OCI-LY7 (cell line): Measurements from ENCODE around the gene NOL6. TPM values are rescaled to one million over a fixed set of nuclear protein-coding genes. Genes with fewer than 3 reads are reported as not detected.

ENCODE experiments used
- BruUV-seq: library from RNA; stranded (reverse); fragments of 400-500 nt; replicated peaks from 2 replicates; lab custom pipeline; 2021; lab: Mats Ljungman, UMichigan
- CTCF ChIA-PET: fragments of 300-600 bp; sonication (Branson Sonifier 250); formaldehyde crosslinking; loops from one replicate; lab custom pipeline; 2022; ENCODE audit warnings: antibody characterized with exemption; ENCODE audit not compliant: unreplicated experiment; lab: Charles Lee
- POLR2A ChIA-PET: fragments of 300-600 bp; sonication (Branson Sonifier 250); formaldehyde crosslinking; loops from one replicate; lab custom pipeline; 2022; ENCODE audit warnings: antibody characterized with exemption; lab: Charles Lee
- DNase-seq: peaks from one replicate; pipeline ENCODE4 v3.0.0-alpha.2; 2015; ENCODE audit warnings: low spot score
- H2AFZ ChIP-seq: fragments of 200-600 bp; sonication (generic), shearing (Covaris generic); 2 replicates; pipeline ENCODE4 v1.6.1; 2014; ENCODE audit warnings: mild to moderate bottlenecking, antibody characterized with exemption, low read length, moderate library complexity
- H3K27ac ChIP-seq: fragments of 200-600 bp; sonication (generic); 2 replicates; pipeline ENCODE4 v1.5.1; 2014; ENCODE audit warnings: mixed run types, low read depth, mild to moderate bottlenecking, moderate library complexity, low read length, inconsistent platforms; ENCODE audit not compliant: poor library complexity, severe bottlenecking
- H3K36me3 ChIP-seq: fragments of 200-600 bp; sonication (generic); 2 replicates; pipeline ENCODE4 v1.6.1; 2014; ENCODE audit warnings: mild to moderate bottlenecking, antibody characterized with exemption, low read length, moderate library complexity, mixed read lengths; ENCODE audit not compliant: insufficient read depth
- H3K4me1 ChIP-seq: fragments of 200-600 bp; sonication (generic); 2 replicates; pipeline ENCODE4 v1.5.1; 2014; ENCODE audit warnings: mild to moderate bottlenecking, low read length; ENCODE audit not compliant: insufficient read depth, poor library complexity, severe bottlenecking
- H3K4me2 ChIP-seq: fragments of 200-600 bp; sonication (generic); 2 replicates; pipeline ENCODE4 v1.6.1; 2014; ENCODE audit warnings: mild to moderate bottlenecking, low read length
- H3K4me3 ChIP-seq: fragments of 200-600 bp; sonication (generic); 2 replicates; pipeline ENCODE4 v1.5.1; 2014; ENCODE audit warnings: mild to moderate bottlenecking, low read depth, low read length; ENCODE audit not compliant: poor library complexity, severe bottlenecking
- H3K79me2 ChIP-seq: fragments of 200-600 bp; sonication (generic); 2 replicates; pipeline ENCODE4 v1.6.1; 2016; ENCODE audit warnings: low read depth, mild to moderate bottlenecking, low read length, moderate library complexity, mixed read lengths; ENCODE audit not compliant: insufficient read depth
- H3K9me2 ChIP-seq: fragments of 200-600 bp; sonication (generic); 2 replicates; pipeline ENCODE4 v1.6.1; 2016; ENCODE audit warnings: mild to moderate bottlenecking, low read length, mixed read lengths; ENCODE audit not compliant: insufficient read depth
- H3K9me3 ChIP-seq: fragments of 200-600 bp; sonication (generic); 2 replicates; pipeline ENCODE4 v1.6.1; 2014; ENCODE audit warnings: mild to moderate bottlenecking, mixed run types, low read length, mixed read lengths
- H4K20me1 ChIP-seq: fragments of 200-600 bp; sonication (generic); 2 replicates; pipeline ENCODE4 v1.6.1; 2014; ENCODE audit warnings: mild to moderate bottlenecking, antibody characterized with exemption, low read length, moderate library complexity, mixed read lengths; ENCODE audit not compliant: insufficient read depth
- CTCF ChIP-seq: fragments of 200-600 bp; sonication (generic); conservative IDR thresholded peaks from 2 replicates; pipeline ENCODE4 v1.5.1; 2014; ENCODE audit warnings: mild to moderate bottlenecking, antibody characterized with exemption, low read length, moderate library complexity, mixed read lengths
- EZH2phosphoT487 ChIP-seq: fragments of 200-600 bp; sonication (generic); IDR thresholded peaks from 2 replicates; pipeline ENCODE4 v1.6.1; 2018; ENCODE audit warnings: low read depth, borderline replicate concordance, mild to moderate bottlenecking, mixed run types, antibody characterized with exemption, low read length, moderate library complexity, mixed read lengths
- intact Hi-C: fragments of 100-400 bp; cut with micrococcal nuclease; formaldehyde crosslinking; loops from one replicate; pipeline ENCODE4 v1.10.0; 2022; ENCODE audit not compliant: unreplicated experiment
- total RNA-seq, 2 experiments: library from RNA; depleted of rRNA in 1 of 2; stranded (reverse); fragments of >200 nt in 1 of 2; shearing (Covaris generic) in 1 of 2; gene quantifications; 2 replicates each; pipeline ENCODE4 v1.2.3, GENCODE V29; 2014 to 2022

Gene NOL6
- total RNA-seq, 2 experiments from 2014 or later = 28.8 to 30.9 TPM

DNA sequence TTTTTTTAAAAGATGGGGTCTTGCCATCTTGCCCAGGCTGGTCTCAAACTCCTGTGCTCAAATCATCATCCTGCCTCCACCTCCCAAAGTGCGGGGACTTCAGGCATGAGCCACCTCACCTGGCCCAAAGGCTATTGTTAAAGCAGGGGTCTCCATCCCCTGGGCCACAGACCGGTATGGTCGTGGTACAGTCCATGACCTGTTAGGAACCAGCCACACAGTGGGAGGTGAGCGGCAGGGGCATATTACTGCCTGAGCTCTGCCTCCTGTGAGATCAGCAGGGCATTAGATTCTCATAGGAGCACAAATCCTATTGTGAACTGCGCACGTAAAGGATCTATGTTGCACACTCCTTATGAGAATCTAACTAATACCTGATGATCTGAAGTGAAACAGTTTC lies 7.3 kb upstream of the NOL6 start:
- H3K36me3 ChIP-seq = no peaks in the 10 kb centered on the region
- H3K4me3 ChIP-seq = no peak overlapping the region
- no peak for TF ChIP-seq CTCF
- TF ChIP-seq EZH2phosphoT487 = no peak
- H3K4me1 ChIP-seq = no peaks in the 10 kb centered on the region
- H3K79me2 ChIP-seq = no peaks in the 10 kb centered on the region
- H3K9me2 ChIP-seq = no peaks in the 10 kb centered on the region
- POLR2A ChIA-PET = interaction anchor here (0.7 to 0.9 kb wide), 2 partner anchors 66 to 1131 kb away, joined by 3 read pairs; partner anchors contain the start of gene RPP25L
- H3K9me3 ChIP-seq = no peaks in the 10 kb centered on the region
- intact Hi-C loops = no loop called here
- H4K20me1 ChIP-seq = no peaks in the 10 kb centered on the region
- BruUV-seq = no TSS peak
- CTCF ChIA-PET = no interaction called here
- no peak for DNase-seq
- no peak overlapping the region for H3K27ac ChIP-seq
- H2AFZ ChIP-seq = no peak overlapping the region
- H3K4me2 ChIP-seq = no peak overlapping the region

DNA sequence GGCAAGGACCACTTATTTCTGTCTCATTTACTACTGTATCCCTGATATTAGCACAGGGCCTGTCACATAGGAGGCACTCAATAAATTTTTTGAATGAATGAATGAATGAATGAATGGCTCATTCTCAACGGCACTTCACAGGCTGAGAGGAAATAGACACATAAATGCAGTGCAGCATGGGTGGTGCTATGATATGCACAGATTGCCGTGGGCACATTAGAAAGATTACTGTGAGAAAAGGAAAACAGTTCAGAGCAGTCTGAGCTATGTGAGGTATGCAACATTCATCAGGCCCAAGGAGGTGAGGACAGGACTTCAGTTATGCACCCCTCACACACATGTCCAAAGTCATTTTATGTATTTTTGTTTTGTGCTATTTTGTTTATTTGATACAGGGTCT lies 6.4 kb upstream of the NOL6 start:
- no peaks in the 10 kb centered on the region for H3K9me2 ChIP-seq
- H2AFZ ChIP-seq = no peak overlapping the region
- H3K79me2 ChIP-seq = no peaks in the 10 kb centered on the region
- no peak overlapping the region for H3K27ac ChIP-seq
- H3K4me1 ChIP-seq = no peaks in the 10 kb centered on the region
- H3K4me2 ChIP-seq = no peak overlapping the region
- intact Hi-C loops = no loop called here
- H3K9me3 ChIP-seq = no peaks in the 10 kb centered on the region
- no peak for DNase-seq
- H3K36me3 ChIP-seq = no peaks in the 10 kb centered on the region
- ChIA-PET CTCF (no interaction called here), POLR2A (interaction anchor here (0.6 to 0.9 kb wide), 3 partner anchors 65 to 1132 kb away, joined by 3 read pairs; partner anchors contain the start of gene RPP25L)
- no peak overlapping the region for H3K4me3 ChIP-seq
- TF ChIP-seq EZH2phosphoT487 = no peak
- TF ChIP-seq CTCF = no peak
- BruUV-seq = no TSS peak
- H4K20me1 ChIP-seq = no peaks in the 10 kb centered on the region

DNA sequence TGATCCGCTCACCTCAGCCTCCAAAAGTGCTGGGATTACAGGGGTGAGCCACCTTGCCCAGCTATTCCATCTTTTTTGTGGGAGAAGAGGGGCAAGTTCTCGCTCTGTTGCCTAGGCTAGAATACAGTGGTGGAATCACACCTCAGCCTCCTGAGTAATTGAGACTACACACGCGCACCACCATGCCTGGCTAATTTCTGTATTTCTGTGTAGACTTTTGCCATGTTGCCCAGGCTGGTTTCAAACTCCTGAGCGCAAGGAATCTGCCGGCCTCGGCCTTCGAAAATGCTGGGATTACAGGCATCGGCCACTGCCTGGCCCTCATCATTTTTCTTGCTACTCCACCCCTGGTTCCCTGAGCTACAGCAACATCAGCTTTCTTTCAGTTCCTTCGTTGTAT lies 2.8 kb upstream of the NOL6 start:
- intact Hi-C loops = no loop called here
- DNase-seq = no peak
- Histone ChIP-seq H3K79me2 (peaks cover 28% of the 10 kb centered on the region), H2AFZ (no peak overlapping the region), H3K4me2 (no peak overlapping the region), H3K9me2 (no peaks in the 10 kb centered on the region), H3K36me3 (peaks cover 8% of the 10 kb centered on the region; the same call in 1 of the 2 replicates), H3K9me3 (no peaks in the 10 kb centered on the region), H3K4me3 (no peak overlapping the region), H3K4me1 (peaks cover 12% of the 10 kb centered on the region), H4K20me1 (no peaks in the 10 kb centered on the region; the same call in 1 of the 2 replicates), H3K27ac (no peak overlapping the region)
- no TSS peak for BruUV-seq
- ChIA-PET CTCF (no interaction called here), POLR2A (interaction anchor here (1.5 kb wide), 1 partner anchor 22 kb away, joined by 4 read pairs; no protein-coding TSS in a partner anchor)
- TF ChIP-seq CTCF (no peak), EZH2phosphoT487 (no peak)
